ENCODE results near the gene VWA5A.

GRCh38 chr11:124075841-124076651, 39.2 kb upstream of the VWA5A start:
- TF ChIP-seq FOXM1 (IDR thresholded peaks at IDR 0.05; ENCODE audit: borderline replicate concordance, low read depth) (no peak), TAF1 (IDR thresholded peaks at IDR 0.05; ENCODE audit: low read depth) (no peak), YY1 (IDR thresholded peaks at IDR 0.05; ENCODE audit: low read depth) (no peak), MAX (IDR thresholded peaks at IDR 0.05) (no peak), EP300 (IDR thresholded peaks at IDR 0.05; ENCODE audit: borderline replicate concordance) (no peak)
